HG03045 (cell line): Measurements from ENCODE around the gene EMID1.

Source experiments
- ATAC-seq: cut with Tn5 transposase; IDR thresholded peaks from one replicate; pipeline ENCODE4 v1.9.1; 2021; ENCODE audit warnings: mild to moderate bottlenecking, moderate library complexity; ENCODE audit not compliant: unreplicated experiment

The EMID1 gene

DNA sequence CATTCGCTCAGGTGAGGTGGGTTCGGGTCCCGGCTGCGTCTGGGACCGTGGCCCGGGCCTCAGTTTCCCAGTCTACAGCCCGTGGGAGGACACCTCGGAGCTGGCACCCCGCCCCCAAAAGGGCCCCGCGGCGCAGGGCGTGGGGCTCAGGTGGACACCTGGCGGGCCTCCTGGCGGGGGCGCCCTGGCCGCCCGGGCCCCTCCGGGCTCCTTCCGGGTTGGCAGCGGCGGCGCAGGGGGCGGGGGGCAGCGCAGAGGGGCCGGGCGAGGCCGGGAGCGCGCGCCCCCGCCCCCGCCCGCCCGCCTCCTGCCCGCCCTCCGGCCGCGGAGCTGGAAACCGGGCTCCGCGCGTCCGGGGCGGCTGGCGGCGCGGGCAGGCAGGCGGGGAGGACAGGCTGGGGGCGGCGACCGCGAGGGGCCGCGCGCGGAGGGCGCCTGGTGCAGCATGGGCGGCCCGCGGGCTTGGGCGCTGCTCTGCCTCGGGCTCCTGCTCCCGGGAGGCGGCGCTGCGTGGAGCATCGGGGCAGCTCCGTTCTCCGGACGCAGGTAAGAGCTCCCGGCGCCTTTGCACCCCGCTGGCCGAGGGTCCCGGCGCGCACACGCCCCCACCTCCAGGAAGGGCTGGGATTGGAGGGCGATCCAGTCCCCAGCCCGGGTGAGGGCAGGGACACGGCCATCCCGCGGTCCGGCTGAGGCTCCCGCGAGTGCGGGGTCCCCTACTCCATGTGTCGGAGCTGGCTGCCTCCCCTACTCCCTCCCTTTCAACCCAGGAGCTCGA lies at the start of gene EMID1:
TSS of gene EMID1 (plus strand) at position 303 of the 778 bp plus-strand sequence. CDS start at position 446, 143 bp downstream.
- no peak for ATAC-seq

DNA sequence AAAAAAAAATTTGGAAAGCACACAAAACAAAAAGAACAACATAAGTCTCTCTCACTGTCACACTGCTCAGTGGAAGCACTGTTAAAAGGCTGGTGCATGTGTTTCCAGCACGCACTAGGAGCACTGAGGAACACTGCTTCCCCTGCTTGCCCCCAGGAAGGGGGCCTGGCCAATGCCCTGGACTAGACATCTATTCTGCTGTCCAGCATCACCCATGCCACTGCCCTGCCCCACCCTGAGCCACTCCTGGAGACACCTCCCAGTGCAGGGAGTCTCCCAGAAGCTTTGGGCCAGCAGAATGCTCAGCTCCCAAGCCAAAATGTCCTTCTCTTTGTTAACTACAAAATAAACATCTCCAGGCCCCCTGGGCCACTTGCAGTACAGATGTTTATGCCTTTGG lies 49.7 kb upstream of the EMID1 start:
- no peak for ATAC-seq

DNA sequence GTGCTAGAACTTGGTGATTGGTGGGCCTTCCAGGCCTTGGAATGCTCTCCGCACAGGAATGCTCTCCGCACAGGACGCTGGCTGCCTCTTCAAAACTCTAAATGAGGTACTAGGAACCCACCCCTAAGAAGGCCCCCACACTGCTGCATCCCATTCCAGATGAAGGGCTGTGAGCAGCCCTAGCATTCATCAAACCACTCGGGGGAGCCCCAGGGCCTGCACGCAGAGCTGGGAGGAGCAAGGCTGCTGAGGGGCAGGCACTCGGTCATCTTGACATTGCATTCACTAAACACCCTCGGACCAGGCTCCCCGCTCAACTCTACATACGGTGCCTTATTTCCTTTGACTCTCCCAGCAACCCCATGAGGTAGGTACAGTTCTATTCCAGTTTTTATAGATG lies 49.2 kb upstream of the EMID1 start:
- no peak for ATAC-seq

DNA sequence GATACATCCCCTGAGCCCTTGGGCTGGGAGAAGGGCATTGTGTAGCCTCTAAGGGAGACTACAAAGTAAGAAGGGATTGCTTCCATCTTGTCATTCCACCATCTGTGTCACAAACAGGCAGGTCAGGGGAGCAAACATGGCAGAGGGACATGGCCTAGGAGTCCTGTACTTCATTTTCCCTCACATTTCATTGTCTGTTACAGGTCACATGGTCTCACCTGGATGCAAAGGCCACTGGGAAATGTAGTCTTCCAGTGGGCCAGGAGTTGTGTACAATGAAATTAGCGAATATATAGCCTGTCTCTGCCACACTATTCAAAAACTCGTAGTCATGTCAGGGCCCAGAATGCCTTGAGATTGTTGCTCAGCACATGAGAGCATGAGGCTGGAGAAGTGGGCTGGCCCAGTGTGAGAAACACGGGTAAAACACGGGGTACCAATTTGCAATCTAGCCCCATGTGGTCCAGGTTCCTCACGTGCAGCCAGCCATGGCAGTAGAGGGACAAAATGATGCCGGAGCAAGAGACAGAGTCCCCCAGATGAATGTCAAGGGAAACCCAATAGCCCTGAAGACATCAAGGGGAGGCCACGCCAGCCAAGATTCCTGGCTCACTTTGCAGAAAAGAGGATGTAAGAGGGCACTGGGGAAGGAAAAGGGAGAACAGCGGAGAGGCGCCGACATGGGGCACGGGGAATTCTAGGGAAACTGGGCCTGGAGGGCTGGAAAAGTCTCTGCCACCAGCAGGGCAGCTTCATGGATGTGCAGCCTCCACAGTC lies 47.7 kb upstream of the EMID1 start:
- ATAC-seq = no peak

DNA sequence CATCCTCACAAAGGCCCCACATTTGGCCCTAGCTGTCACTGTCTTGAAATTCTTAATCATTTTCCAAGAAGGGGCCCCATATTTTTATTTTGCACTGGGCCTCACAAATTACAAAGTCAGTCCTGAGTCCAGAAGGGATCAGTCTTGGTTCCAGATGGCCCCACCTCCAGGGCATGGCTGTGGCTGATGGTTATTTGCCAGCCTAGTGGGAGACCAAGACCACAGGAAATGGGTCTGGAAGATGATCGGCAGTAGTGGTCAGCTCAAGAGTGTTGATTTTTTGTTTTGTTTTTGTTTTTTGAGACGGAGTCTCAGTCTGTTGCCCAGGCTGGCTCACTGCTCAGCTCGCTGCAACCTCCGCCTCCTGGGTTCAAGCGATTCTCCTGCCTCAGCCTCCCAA lies 47.1 kb upstream of the EMID1 start:
- no peak for ATAC-seq

DNA sequence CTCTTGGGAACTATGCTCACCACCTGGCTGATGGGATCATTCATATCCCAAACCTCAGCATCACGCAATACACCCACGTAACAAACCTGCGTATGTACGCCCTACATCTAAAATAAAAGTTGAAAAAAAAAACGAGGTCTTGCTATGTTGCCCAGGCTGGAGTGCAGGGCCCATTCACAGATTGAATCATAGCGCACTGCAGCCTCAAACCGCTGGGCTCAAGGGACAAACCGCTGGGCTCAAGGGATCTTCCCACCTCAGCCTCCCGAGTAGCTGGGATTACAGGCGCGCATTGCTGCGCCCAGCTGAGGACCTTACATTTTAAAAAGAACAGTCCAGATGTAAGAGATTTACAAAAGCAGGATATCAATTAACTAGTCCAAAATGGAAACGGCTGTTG lies 41.9 kb upstream of the EMID1 start:
- ATAC-seq = no peak

DNA sequence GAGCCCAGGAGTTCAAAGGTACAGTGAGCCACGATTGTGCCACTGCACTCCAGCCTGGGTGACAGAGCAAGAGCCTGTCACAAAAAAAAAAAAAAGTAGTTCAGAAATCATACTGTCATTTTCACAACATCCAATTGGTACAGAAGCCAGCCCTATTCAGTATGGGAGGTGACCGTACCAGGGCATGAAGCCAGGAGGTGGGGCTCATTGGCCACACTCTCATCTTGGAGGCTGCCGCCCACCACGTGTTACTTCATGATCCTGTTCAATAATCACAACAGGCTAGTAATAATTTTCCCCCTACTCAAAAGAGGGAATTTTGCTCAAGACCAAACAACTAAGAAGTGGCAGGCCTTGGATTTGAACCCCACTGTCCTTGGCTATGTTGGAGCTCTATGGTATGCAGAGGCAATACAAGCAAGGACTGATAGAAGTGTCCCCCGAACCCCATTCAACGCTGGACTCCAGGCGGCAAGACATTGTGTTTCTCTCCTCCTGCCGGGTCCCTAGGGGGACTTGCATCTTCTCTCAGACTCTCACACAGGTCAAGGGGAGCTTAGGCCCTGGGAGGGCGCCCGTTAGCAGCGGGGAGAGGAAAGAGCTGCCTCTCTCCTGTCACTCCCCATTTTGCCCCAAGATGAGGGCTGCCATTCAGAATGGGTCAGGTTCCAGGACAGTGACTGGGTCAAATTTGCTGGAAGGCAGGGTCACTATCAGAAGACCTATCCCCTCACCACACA lies 40.2 kb upstream of the EMID1 start:
- ATAC-seq = no peak

DNA sequence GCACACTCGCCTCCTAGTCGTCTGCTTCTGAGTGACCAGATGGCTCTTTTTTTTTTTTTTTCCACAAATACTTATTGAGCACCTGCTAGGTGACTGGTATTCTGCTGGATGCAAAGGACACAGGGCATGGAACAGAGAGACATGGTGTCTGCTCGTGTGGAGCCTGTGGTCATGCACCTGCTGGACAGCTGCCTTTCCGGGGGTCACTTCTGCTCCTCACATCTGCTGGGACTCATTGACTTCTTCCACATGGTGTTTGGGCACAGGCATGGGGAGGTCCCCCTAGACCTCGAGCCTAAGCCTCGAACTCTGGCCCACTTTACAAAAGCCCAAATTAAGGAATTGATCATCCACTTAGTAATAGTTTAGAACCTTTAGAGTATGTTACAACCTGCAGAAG lies 39.5 kb upstream of the EMID1 start:
- no peak for ATAC-seq

DNA sequence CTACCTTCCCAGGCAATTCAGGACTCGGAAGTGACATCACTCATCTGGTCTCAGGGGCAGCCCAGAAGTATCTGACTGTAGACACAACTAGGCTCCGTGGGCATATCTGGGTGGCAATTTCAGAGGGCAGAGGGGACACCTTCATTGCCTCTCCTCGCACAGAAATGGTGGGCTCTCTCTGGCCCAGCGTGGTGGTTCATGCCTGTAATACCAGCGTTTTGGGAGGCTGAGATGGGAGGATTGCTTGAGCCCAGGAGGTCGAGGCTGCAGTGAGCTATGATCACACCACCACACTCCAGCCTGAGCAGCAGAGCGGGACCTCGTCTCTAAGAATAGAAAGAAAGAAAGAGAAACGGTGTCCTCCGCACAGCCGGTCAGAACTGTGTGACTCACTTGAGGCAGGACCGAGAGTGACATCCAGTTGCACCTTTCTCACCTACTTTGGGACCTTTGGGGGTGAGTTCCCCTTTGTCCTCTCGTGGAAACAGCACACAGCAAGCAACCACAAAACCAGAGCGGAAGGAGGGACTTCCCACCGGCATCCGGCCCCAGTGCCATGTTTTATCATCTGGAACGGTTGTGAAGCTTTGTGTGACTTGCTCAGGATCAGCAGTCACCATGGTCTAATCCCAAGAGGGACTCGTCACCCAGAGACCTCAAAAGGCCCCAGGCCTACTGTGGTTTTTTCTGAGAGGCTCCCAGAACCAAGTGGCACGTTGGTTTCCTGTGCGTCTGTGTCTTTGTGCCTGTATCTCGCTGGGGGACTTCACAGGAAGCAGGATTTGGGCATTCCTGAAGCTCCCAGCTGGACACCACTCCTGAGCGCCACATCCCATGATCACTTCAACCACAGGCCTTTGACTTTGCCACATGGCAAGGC lies 38.4 kb upstream of the EMID1 start:
- peak; percentile 81 for ATAC-seq

DNA sequence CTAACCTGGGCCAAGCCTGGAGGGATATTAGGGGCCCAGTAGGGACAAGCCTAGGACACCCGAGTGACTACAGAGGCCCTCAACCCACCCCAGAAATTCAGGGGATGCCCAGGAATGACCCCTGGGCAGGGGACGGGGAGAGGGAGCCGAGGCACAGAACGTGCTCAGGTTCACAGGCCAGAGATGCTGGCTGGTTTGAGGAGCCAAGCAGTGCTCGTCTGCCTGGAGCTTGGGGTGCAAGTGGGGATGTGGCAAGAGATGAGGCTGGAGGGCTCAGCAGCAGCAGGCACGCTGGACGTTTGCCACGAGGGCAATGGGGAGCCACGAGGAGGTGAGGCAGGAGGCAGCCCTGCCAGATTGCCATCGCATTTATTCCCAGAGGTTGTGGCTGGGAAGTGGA lies 34.0 kb upstream of the EMID1 start:
- ATAC-seq = no peak

DNA sequence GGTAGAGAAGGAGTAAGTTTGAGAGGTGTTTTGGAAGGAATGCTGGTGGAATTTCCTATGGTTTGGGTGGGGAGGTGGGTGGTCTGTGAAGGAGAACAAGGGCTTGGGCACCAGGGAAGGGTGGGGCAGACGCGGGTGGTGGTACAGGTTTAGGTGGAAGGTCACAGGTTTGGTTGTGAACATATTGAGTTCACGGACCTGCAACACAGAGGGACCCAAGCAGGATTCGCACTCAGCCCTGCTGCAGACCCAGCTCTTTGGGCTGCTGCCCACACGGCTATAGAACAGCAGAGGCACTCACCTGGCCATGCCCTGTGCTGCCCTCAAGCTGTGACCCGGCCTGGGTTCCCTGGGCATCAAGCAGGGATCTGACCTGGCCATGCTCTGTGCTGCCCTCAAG lies 33.5 kb upstream of the EMID1 start:
- ATAC-seq = no peak

DNA sequence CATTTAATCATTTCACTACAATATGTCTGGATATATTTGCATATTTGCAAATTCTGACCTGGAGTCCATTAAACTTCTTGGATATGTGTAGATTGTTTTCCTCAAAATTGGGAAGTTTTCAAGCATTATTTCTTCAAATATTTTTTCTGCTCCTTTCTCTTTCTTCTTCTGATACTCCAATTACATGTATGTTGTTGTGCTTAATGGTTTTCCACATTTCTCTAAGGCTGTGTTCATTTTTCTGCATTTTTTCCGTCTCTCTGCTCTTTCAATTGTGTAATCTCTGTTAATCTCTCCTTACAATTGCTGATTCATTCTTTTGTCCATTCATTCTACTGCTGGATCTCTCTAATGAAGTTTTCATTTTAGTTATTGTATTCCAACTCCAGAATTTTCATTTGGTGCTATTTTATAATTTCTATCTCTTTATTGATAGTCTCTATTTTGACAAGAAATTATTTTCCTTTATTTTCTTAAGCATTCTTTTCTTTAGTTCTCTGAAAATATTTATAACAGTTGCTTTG lies 30.3 kb upstream of the EMID1 start:
- ATAC-seq = no peak

DNA sequence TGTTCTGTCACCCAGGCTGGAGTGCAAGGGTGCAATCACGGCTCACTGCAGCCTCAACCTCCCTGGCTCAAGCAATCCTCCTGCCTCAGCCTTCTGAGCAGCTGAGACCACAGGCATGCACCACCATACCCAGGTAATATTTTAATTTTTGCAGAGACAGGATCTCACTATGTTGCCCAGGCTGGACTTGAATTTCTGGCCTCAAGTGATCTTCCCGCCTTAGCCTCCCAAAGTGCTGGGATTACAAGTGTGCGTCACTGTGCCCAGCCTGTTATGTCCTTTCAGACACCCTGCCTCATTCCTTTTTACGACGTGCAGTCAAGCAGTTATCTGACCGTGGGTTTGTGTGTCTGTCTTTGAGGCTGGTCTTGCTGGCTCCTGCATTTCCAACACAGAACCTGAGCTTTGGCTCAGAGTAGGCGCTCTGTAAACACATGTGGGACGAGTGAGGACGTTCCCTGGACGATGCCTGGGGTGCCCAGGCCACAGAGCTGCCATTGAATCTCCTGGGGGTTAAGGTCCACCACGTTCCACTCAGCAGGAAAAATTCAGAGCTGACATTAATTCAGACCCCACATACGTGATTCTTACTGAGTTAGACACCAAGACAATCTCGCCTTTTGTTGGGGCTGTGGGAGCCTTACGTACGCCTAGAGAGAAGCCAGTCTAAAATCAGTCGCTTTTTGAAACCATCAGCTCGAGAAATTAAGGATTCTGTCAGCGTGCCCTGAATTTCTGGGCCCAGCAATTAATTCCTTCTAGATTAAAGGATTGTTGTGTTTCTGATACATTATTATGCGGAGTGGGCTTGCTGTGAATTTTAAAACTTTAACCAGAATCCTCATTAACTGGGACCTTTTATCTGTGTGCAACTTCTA lies 21.5 kb upstream of the EMID1 start:
- ATAC-seq = no peak

DNA sequence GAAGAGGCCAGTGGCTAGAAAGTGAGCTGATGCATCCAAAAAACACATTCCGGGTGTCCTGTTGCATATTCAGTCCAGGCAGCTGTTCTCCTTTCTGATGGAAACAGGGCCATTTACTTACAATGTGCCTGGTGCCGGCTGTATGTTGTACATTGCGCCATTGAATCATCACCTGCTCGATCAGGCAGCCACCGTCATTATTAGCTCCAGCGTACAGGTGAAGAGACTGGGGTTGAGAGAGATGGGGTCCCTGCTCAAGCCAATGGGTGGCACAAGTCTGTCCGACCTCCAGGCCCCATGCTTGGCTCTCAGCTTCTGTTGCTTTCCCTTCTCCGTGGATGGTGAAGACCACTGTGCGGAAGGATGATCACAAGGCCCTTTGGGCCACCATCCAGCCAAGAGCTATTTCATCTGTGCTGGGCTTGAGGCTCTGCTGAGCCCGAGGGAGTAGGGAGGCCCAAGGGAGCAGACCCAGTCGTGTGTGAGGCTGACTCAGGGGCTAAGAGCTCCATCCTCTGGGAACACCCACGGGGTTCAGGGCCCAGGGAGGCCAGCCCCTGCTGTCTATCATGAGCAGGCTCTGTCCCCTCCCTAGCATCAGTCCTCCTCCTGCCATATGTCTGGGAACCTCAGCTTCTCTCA lies 20.7 kb upstream of the EMID1 start:
- no peak for ATAC-seq

DNA sequence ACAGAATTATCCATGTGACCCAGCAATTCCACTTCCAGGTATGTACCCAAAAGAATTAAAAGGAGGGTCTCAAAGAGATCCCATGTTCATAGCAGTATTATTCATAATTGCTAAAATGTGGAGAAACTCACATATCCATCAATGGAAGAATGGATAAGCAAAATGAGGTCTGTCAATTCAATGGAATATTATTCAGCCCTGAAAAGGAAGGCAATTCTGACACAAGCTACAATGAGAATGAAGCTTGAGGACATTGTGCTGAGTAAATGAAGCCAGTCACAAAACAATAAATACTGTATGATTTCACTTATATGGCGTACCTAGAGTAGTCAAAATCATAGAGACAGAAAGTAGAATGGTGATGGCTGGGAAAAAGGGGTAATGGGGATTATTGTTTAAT lies 19.4 kb upstream of the EMID1 start:
- ATAC-seq = no peak

DNA sequence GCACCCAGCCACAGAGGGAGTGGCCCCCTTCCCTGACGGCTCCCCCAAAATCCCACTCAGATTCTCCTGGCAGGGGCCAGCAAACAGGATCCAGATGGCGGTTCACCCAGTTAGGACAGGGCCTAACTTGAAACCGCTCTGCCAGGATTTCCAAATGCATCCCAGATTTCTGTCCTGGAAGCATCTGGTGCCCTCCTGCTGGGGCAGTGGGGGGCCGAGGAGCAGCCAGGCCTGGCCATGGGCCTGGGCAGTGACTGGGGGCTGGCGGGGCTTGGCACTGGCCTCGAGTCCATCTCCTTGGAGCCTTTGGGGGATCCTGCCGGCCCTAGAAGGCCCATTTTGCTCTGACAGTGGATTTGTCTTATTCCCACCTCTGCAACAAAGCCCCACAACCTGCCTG lies 17.9 kb upstream of the EMID1 start:
- no peak for ATAC-seq

DNA sequence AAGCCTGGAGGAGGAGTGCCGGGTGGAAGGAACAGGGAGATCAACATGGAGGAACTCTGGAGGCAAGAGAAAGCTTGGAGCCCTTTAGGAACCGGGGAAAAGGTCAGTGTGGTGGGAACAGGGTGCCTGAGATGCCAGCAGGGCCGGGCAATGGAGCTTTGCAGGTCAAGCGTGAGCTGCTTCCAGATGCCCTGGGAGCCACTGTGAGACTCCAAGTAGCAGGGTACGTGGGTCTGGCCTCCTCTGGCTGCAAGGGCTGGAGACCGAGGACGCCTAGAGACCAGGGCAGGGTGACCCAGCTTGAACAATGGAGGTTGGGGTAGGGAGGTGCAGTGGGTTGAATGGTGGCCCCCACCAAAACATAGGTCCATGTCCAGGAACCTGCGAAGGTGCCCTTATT lies 15.6 kb upstream of the EMID1 start:
- ATAC-seq = no peak

DNA sequence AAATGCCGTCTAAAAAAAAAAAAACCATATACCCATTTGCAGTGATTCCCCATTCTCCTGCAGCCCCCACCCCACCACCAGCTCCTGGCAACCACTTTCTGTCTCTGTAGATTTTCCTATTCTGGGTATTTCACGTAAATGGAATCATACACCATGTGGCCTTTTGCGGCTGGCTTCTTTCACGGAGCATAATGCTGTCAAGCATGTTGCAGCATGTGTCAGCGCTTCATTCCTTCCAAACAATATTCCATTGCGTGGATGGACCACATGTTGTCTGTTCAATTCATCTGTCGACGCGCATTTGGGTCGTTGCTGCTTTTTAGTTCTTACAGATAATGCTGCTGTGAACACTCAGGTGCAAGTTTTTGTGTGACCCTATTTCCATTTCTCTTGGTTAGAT lies 14.8 kb upstream of the EMID1 start:
- ATAC-seq = no peak

DNA sequence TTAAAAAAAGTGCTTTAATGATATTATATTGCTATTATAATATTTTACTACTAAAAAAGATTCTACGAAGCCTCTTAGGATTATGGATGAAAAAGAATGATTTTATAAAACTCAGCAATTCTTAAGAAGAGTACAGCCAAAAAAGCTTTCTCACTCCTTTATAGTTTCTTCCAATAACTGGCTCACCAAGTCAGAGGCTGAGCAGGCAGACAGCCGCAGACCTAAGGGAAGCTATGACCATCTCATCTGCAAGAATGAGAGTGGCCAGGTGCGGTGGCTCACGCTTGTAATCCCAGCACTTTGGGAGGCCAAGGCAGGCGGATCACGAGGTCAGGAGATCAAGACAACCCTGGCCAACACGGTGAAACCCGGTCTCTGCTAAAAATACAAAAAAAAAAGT lies 12.7 kb upstream of the EMID1 start:
- no peak for ATAC-seq
